KMS-11 (cell line): ENCODE data around the gene GHSR.

ENCODE experiments used
- H2AFZ ChIP-seq: fragments of 200-600 bp; sonication (generic); 2 replicates; pipeline ENCODE4 v1.6.1; 2016; ENCODE audit warnings: antibody characterized with exemption, mixed run types, low read depth
- H3K27ac ChIP-seq: fragments of 200-600 bp; sonication (generic); 2 replicates; pipeline ENCODE4 v1.6.1; 2016; ENCODE audit warnings: mild to moderate bottlenecking, mixed run types
- H3K27me3 ChIP-seq: fragments of 200-600 bp; sonication (generic); 2 replicates; pipeline ENCODE4 v1.6.1; 2017; ENCODE audit warnings: mild to moderate bottlenecking, low read depth, mixed run types, moderate library complexity; ENCODE audit not compliant: insufficient read depth
- H3K36me3 ChIP-seq: fragments of 200-600 bp; sonication (generic); 2 replicates; pipeline ENCODE4 v1.6.1; 2017; ENCODE audit warnings: mild to moderate bottlenecking, mixed run types; ENCODE audit not compliant: insufficient read depth
- H3K4me1 ChIP-seq: fragments of 200-600 bp; sonication (generic); 2 replicates; pipeline ENCODE4 v1.6.1; 2016; ENCODE audit warnings: mild to moderate bottlenecking, low read depth, mixed run types; ENCODE audit not compliant: poor library complexity, severe bottlenecking
- H3K4me2 ChIP-seq: fragments of 200-600 bp; sonication (generic); 2 replicates; pipeline ENCODE4 v1.7.0; 2016; ENCODE audit warnings: mild to moderate bottlenecking, mixed run types
- H3K4me3 ChIP-seq: fragments of 200-600 bp; sonication (generic); IDR thresholded peaks from 2 replicates; pipeline ENCODE4 v1.6.1; 2017; ENCODE audit warnings: low read depth, low read length, mixed read lengths; ENCODE audit not compliant: insufficient read depth
- H3K79me2 ChIP-seq: fragments of 200-600 bp; sonication (generic); 2 replicates; pipeline ENCODE4 v1.6.1; 2016; ENCODE audit warnings: low read depth, mixed run types; ENCODE audit not compliant: insufficient read depth
- H3K9ac ChIP-seq: fragments of 200-600 bp; sonication (generic); 2 replicates; pipeline ENCODE4 v1.6.1; 2016; ENCODE audit warnings: mild to moderate bottlenecking, mixed run types
- H4K20me1 ChIP-seq: fragments of 200-600 bp; sonication (generic); 2 replicates; pipeline ENCODE4 v1.6.1; 2016; ENCODE audit warnings: mild to moderate bottlenecking, mixed run types; ENCODE audit not compliant: insufficient read depth
- CTCF ChIP-seq: fragments of 200-600 bp; sonication (generic); conservative IDR thresholded peaks from 2 replicates; pipeline ENCODE4 v1.6.1; 2017; ENCODE audit warnings: low read depth, mild to moderate bottlenecking, antibody characterized with exemption, low read length, moderate library complexity, mixed read lengths

Gene GHSR

GRCh38 chr3:172446198-172446597 is 2.1 kb downstream of the GHSR start:
- Histone ChIP-seq H3K4me1 (no peaks in the 10 kb centered on the region), H3K79me2 (no peaks in the 10 kb centered on the region), H3K27ac (no peak overlapping the region), H3K4me3 (no peak overlapping the region), H3K36me3 (no peaks in the 10 kb centered on the region), H4K20me1 (no peaks in the 10 kb centered on the region), H3K4me2 (no peak overlapping the region), H2AFZ (no peak overlapping the region), H3K9ac (no peak overlapping the region), H3K27me3 (no peaks in the 10 kb centered on the region)
- no peak for TF ChIP-seq CTCF

- Histone ChIP-seq H3K27me3 (no peaks in the 10 kb centered on the region), H3K27ac (no peak overlapping the region), H3K4me2 (no peak overlapping the region), H3K4me1 (no peaks in the 10 kb centered on the region), H3K9ac (no peak overlapping the region), H3K79me2 (no peaks in the 10 kb centered on the region), H3K4me3 (no peak overlapping the region), H2AFZ (no peak overlapping the region), H4K20me1 (no peaks in the 10 kb centered on the region), H3K36me3 (no peaks in the 10 kb centered on the region)
- TF ChIP-seq CTCF, result no peak
These were observed 3.4 kb downstream of the GHSR start for GRCh38 chr3:172444821-172445220.

- Histone ChIP-seq H3K79me2 (no peaks in the 10 kb centered on the region), H3K36me3 (no peaks in the 10 kb centered on the region), H3K4me2 (no peak overlapping the region), H4K20me1 (no peaks in the 10 kb centered on the region), H3K4me1 (no peaks in the 10 kb centered on the region), H3K27ac (no peak overlapping the region), H3K9ac (no peak overlapping the region), H2AFZ (no peak overlapping the region), H3K27me3 (no peaks in the 10 kb centered on the region), H3K4me3 (no peak overlapping the region)
- TF ChIP-seq CTCF, result no peak
These were observed 5.7 kb downstream of the GHSR start for GRCh38 chr3:172442606-172443005.

GRCh38 chr3:172441581-172441980 is 6.7 kb downstream of the GHSR start:
- Histone ChIP-seq H3K36me3 (no peaks in the 10 kb centered on the region), H4K20me1 (no peaks in the 10 kb centered on the region), H3K4me1 (no peaks in the 10 kb centered on the region), H3K79me2 (no peaks in the 10 kb centered on the region), H3K27me3 (no peaks in the 10 kb centered on the region), H3K4me2 (no peak overlapping the region), H3K4me3 (no peak overlapping the region), H2AFZ (no peak overlapping the region), H3K9ac (no peak overlapping the region), H3K27ac (no peak overlapping the region)
- no peak for TF ChIP-seq CTCF

- Histone ChIP-seq H3K9ac (no peak overlapping the region), H3K4me2 (no peak overlapping the region), H4K20me1 (no peaks in the 10 kb centered on the region), H3K4me3 (no peak overlapping the region), H3K79me2 (no peaks in the 10 kb centered on the region), H3K4me1 (no peaks in the 10 kb centered on the region), H3K27me3 (no peaks in the 10 kb centered on the region), H2AFZ (no peak overlapping the region), H3K27ac (no peak overlapping the region), H3K36me3 (no peaks in the 10 kb centered on the region)
- TF ChIP-seq CTCF, result no peak
These were observed 10.1 kb downstream of the GHSR start for GRCh38 chr3:172438186-172438585.
